Osteoblast (primary cell): ENCODE measurements around the gene DSE. TPM values are rescaled to one million over a fixed set of nuclear protein-coding genes. Genes with fewer than 3 reads are reported as not detected.
A peak's percentile ranks its signal among the peaks of the same experiment; 100 is the strongest.

Source experiments
- DNase-seq: peaks from one replicate; pipeline ENCODE4 v3.0.0; 2011; ENCODE audit warnings: low spot score, mixed read lengths; ENCODE audit not compliant: insufficient read length; ENCODE audit errors: missing footprints
- H2AFZ ChIP-seq: 2 replicates; pipeline ENCODE4 v1.6.0; 2011; ENCODE audit warnings: mild to moderate bottlenecking, low read length
- H3K27ac ChIP-seq: 2 replicates; pipeline ENCODE4 v1.5.1; 2011; ENCODE audit warnings: mild to moderate bottlenecking, low read depth, low read length, moderate library complexity
- H3K27me3 ChIP-seq: 2 replicates; pipeline ENCODE4 v1.6.0; 2012; ENCODE audit warnings: mild to moderate bottlenecking, control low read depth, inconsistent platforms, low read length, moderate library complexity; ENCODE audit not compliant: insufficient read depth
- H3K36me3 ChIP-seq: 2 replicates; pipeline ENCODE4 v1.5.1; 2011; ENCODE audit warnings: mild to moderate bottlenecking, low read length, control low read depth, moderate library complexity; ENCODE audit not compliant: insufficient read depth
- H3K4me1 ChIP-seq: 2 replicates; pipeline ENCODE4 v1.5.1; 2011; ENCODE audit warnings: mild to moderate bottlenecking, low read length, control low read depth, moderate library complexity; ENCODE audit not compliant: insufficient read depth
- H3K4me2 ChIP-seq: 2 replicates; pipeline ENCODE4 v1.6.0; 2011; ENCODE audit warnings: mild to moderate bottlenecking, low read length; ENCODE audit not compliant: insufficient read depth
- H3K4me3 ChIP-seq: fragments of 200-600 bp; sonication (generic); 3 replicates; pipeline ENCODE4 v1.5.1; 2012; ENCODE audit warnings: mild to moderate bottlenecking, low read length, inconsistent platforms; ENCODE audit not compliant: insufficient read depth
- H3K79me2 ChIP-seq: 2 replicates; pipeline ENCODE4 v1.6.0; 2012; ENCODE audit warnings: mild to moderate bottlenecking, low read length, control low read depth, inconsistent platforms; ENCODE audit not compliant: insufficient read depth
- H3K9me3 ChIP-seq: 2 replicates; pipeline ENCODE4 v1.5.1; 2011; ENCODE audit warnings: low read depth, low read length, control low read depth
- H4K20me1 ChIP-seq: 2 replicates; pipeline ENCODE4 v1.6.0; 2012; ENCODE audit warnings: mild to moderate bottlenecking, low read length, control low read depth; ENCODE audit not compliant: insufficient read depth
- total RNA-seq: library from RNA; depleted of rRNA; stranded (reverse); fragments of >200 nt; gene quantifications from 2 replicates; pipeline ENCODE4 v1.2.3, GENCODE V29; 2012
- TF ChIP-seq, protein P1 (sequence below): IDR thresholded peaks from 2 replicates; pipeline ENCODE4 v1.5.1; 2011; ENCODE audit warnings: mild to moderate bottlenecking, low read depth, low read length, moderate library complexity; ENCODE audit errors: extremely low read depth

The DSE gene
- total RNA-seq, 1 donor: 193 TPM

DNA sequence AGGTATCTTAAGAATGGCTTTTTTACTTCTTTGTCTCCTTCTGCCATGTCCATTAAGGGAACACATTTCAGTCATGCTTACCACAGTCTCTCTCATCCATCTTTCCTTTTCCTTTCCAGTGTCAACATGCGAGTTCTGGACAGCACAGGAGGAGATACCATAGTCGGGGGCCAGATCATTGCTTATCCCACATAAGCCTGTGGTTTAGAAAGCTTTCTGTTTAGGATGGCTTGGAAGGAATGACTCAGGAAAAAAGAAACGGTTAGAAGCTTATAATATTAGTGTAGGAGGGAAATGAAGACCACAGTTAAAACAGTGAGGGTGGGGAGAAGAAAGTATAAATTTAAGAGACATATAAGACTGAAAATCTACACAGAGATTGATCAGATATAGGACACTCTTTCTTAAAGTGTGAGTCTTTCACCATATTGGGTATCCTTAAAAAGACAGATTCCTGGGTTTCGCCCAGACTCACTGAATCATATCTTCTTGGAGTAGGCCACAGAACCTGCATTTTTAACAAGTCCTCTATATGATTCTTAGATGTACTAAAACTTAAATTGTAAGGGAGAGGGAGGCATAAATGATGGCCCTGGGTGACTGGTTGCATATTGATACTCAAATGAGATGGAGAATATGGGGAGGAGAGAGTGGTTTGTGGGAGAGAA, 36.1 kb downstream of the DSE start:
- H3K4me3 ChIP-seq: peak overlapping the region; percentile 9
- TF ChIP-seq, protein P1, sequence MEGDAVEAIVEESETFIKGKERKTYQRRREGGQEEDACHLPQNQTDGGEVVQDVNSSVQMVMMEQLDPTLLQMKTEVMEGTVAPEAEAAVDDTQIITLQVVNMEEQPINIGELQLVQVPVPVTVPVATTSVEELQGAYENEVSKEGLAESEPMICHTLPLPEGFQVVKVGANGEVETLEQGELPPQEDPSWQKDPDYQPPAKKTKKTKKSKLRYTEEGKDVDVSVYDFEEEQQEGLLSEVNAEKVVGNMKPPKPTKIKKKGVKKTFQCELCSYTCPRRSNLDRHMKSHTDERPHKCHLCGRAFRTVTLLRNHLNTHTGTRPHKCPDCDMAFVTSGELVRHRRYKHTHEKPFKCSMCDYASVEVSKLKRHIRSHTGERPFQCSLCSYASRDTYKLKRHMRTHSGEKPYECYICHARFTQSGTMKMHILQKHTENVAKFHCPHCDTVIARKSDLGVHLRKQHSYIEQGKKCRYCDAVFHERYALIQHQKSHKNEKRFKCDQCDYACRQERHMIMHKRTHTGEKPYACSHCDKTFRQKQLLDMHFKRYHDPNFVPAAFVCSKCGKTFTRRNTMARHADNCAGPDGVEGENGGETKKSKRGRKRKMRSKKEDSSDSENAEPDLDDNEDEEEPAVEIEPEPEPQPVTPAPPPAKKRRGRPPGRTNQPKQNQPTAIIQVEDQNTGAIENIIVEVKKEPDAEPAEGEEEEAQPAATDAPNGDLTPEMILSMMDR: no peak
- no peaks in the 10 kb centered on the region for H3K9me3 ChIP-seq
- no peaks in the 10 kb centered on the region for H3K27me3 ChIP-seq
- H3K4me1 ChIP-seq: peaks cover 52% of the 10 kb centered on the region
- peak; percentile 35 for DNase-seq
- H3K4me2 ChIP-seq: peak overlapping the region; percentile 64
- peak overlapping the region; percentile 87 for H3K27ac ChIP-seq
- no peak overlapping the region for H2AFZ ChIP-seq
- peaks cover 4% of the 10 kb centered on the region for H4K20me1 ChIP-seq
- H3K79me2 ChIP-seq: peaks cover 73% of the 10 kb centered on the region
- H3K36me3 ChIP-seq: peaks cover 13% of the 10 kb centered on the region

DNA sequence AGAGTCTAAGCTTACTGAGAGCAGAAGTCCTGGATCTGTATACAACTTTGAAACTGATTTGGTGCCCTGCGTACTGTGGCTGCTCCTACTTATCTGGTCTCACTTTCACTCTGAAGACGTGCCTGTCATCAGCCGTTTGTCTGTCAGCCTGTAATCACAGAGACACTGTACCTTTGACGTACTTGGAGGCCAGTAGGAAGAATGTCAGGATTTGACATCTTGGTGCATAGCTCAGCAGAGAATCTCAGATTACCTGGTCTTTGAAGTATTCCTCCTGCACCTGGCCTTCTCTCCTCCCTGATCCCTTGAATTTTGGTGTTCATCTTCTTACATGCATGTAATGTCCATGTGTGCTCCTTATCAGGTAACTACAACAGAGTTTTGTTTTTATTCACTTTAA, 37.7 kb downstream of the DSE start:
- Histone ChIP-seq H3K4me1 (peaks cover 60% of the 10 kb centered on the region), H3K27ac (no peak overlapping the region), H3K4me2 (no peak overlapping the region), H3K27me3 (no peaks in the 10 kb centered on the region), H2AFZ (no peak overlapping the region), H4K20me1 (peaks cover 4% of the 10 kb centered on the region), H3K36me3 (peaks cover 13% of the 10 kb centered on the region), H3K79me2 (peaks cover 70% of the 10 kb centered on the region), H3K4me3 (no peak overlapping the region), H3K9me3 (no peaks in the 10 kb centered on the region)
- DNase-seq: no peak
- TF ChIP-seq, protein P1: no peak

DNA sequence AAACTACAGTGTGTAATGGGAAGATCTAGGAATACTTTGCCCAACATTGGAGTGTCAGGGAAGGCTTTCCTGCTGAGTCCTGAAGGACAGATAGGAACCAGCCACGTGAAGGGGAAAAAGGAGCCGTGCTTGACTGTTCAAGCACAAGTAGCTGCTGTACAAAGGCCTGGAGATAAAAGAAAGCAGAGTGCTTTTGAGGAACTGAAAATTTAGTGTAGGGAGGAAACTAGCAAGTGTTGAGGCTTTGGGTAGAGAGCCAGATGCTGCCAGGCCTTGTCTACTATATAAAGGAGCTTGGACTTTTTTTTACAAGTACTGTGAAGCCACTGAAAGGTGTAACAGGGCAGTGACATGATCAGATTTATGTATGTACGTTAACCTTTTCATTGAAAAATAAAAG, 39.0 kb downstream of the DSE start:
- TF ChIP-seq, protein P1: no peak
- H3K9me3 ChIP-seq: no peaks in the 10 kb centered on the region
- H3K36me3 ChIP-seq: peaks cover 13% of the 10 kb centered on the region
- peaks cover 4% of the 10 kb centered on the region for H4K20me1 ChIP-seq
- no peak overlapping the region for H3K27ac ChIP-seq
- H2AFZ ChIP-seq: no peak overlapping the region
- DNase-seq: no peak
- peaks cover 70% of the 10 kb centered on the region for H3K79me2 ChIP-seq
- H3K4me1 ChIP-seq: peaks cover 48% of the 10 kb centered on the region
- H3K27me3 ChIP-seq: no peaks in the 10 kb centered on the region
- no peak overlapping the region for H3K4me3 ChIP-seq
- no peak overlapping the region for H3K4me2 ChIP-seq

DNA sequence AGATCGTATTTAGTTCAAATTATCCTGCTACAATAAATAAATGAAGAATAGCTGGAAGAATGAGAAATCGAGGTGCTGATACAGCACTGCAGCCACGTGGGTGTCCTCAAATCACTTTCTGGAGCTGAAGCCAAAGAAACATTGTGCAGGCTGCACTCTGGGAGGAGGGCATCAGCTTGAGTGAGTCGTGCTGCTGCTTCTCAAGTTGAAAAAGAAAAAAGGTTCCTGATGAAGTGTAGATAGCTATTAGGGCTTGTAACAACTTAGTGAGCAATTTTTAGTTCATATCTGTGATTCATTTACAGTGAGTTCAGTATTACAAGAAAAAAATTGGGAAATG, 40.5 kb downstream of the DSE start:
- Histone ChIP-seq H3K27ac (peak overlapping the region; percentile 1), H3K4me1 (peaks cover 33% of the 10 kb centered on the region), H4K20me1 (peaks cover 9% of the 10 kb centered on the region), H2AFZ (no peak overlapping the region), H3K4me3 (no peak overlapping the region), H3K4me2 (peak overlapping the region; percentile 6), H3K27me3 (no peaks in the 10 kb centered on the region), H3K9me3 (no peaks in the 10 kb centered on the region), H3K79me2 (peaks cover 80% of the 10 kb centered on the region), H3K36me3 (peaks cover 18% of the 10 kb centered on the region)
- DNase-seq: peak; percentile 9
- TF ChIP-seq, protein P1: no peak
